K562 (cell line): ENCODE measurements around the gene RNF13. TPM values are rescaled to one million over a fixed set of nuclear protein-coding genes. Genes with fewer than 3 reads are reported as not detected.
A peak's percentile ranks its signal among the peaks of the same experiment; 100 is the strongest.
"Not testable (repeated sequence)": the region's sequence is repeated elsewhere in the genome, so short reads cannot be mapped to it uniquely, and the experiment has no call there.

Experiments
- ATAC-seq: fragments of 200-7000 bp; cut with Tn5 transposase; 3 replicates; pipeline ENCODE4 v1.9.1; 2020; ENCODE audit warnings: moderate library complexity
- BruUV-seq: library from RNA; stranded (reverse); fragments of 400-500 nt; replicated peaks from 2 replicates; lab custom pipeline; 2021; lab: Mats Ljungman, UMichigan
- CTCF ChIA-PET: fragments of 300-600 bp; formaldehyde crosslinking; extraction: SDS; loops from one replicate; lab custom pipeline; 2021; ENCODE audit warnings: low intra/inter-chr PET ratio; lab: Yijun Ruan, JAX
- POLR2A ChIA-PET: fragments of 300-600, 350-650 bp; sonication (Branson Sonifier 250); formaldehyde crosslinking; extraction: SDS; loops from one replicate; lab custom pipeline; 2021; ENCODE audit warnings: antibody characterized with exemption, inconsistent platforms; lab: Yijun Ruan, JAX
- DNase-seq, 4 experiments: peaks; one replicate each; pipeline versions ENCODE4 v3.0.0 to v3.0.0-alpha.2; 2011 to 2018; ENCODE audit warnings: low spot score in 3 of 4, mixed read lengths in 3 of 4; ENCODE audit errors: extremely low read depth in 1 of 4
- FAIRE-seq: peaks from 2 replicates; lab custom pipeline; 2011; peaks lifted over from hg19 to GRCh38; lab: Jason Lieb, UNC
- H2AFZ ChIP-seq: 2 replicates; pipeline ENCODE4 v1.6.0; 2011; ENCODE audit warnings: low read depth, low read length, control low read depth, inconsistent platforms
- H3K27ac ChIP-seq: fragments of 200-600 bp; 3 replicates; pipeline ENCODE4 v1.8.0; 2011; ENCODE audit warnings: low read depth, mild to moderate bottlenecking, control low read depth, inconsistent platforms, low read length, moderate library complexity, mixed read lengths; ENCODE audit errors: extremely low read depth
- H3K27me3 ChIP-seq, 2 experiments: fragments of 300-600 bp in 1 of 2; 2 replicates in 1 of 2; 3 replicates in 1 of 2; pipeline versions ENCODE4 v1.6.0 to v1.8.0; 2011; ENCODE audit warnings: inconsistent platforms in 2 of 2, low read length in 2 of 2, mild to moderate bottlenecking in 1 of 2, mixed read lengths in 1 of 2, moderate library complexity in 1 of 2; ENCODE audit not compliant: control insufficient read depth in 2 of 2, insufficient read depth in 2 of 2
- H3K36me3 ChIP-seq: fragments of 300-600 bp; 3 replicates; pipeline ENCODE4 v1.8.0; 2011; ENCODE audit warnings: mild to moderate bottlenecking, low read length, inconsistent platforms; ENCODE audit not compliant: control insufficient read depth, insufficient read depth
- H3K4me1 ChIP-seq, 2 experiments: fragments of 200-600 bp in 1 of 2; replicated peaks in 1 of 2; 2 replicates in 1 of 2; 3 replicates in 1 of 2; pipeline versions ENCODE4 v1.5.1 to v1.8.0; 2011; ENCODE audit warnings: inconsistent platforms in 2 of 2, low read length in 2 of 2, mild to moderate bottlenecking in 1 of 2, mixed read lengths in 1 of 2, moderate library complexity in 1 of 2; ENCODE audit not compliant: control insufficient read depth in 2 of 2, insufficient read depth in 2 of 2
- H3K4me2 ChIP-seq: 2 replicates; pipeline ENCODE4 v1.6.1; 2011; ENCODE audit warnings: low read length, control low read depth, inconsistent platforms, mixed read lengths; ENCODE audit not compliant: insufficient read depth
- H3K4me3 ChIP-seq: fragments of 200-600 bp; sonication (generic), shearing (Covaris generic); 2 replicates; pipeline ENCODE4 v1.5.1; 2016; ENCODE audit warnings: control low read depth, inconsistent platforms
- H3K79me2 ChIP-seq: fragments of 200-600 bp; 3 replicates; pipeline ENCODE4 v1.8.0; 2011; ENCODE audit warnings: low read length, inconsistent platforms; ENCODE audit not compliant: control insufficient read depth, insufficient read depth
- H3K9ac ChIP-seq, 2 experiments: 2 replicates each; pipeline versions ENCODE4 v1.6.0 to v1.6.1; 2011; ENCODE audit warnings: low read depth in 2 of 2, low read length in 2 of 2, control low read depth in 1 of 2, inconsistent platforms in 1 of 2, mild to moderate bottlenecking in 1 of 2, mixed read lengths in 1 of 2; ENCODE audit not compliant: insufficient read depth in 1 of 2
- H3K9me1 ChIP-seq: one replicate; pipeline ENCODE4 v1.6.0; 2011; ENCODE audit warnings: inconsistent platforms, mild to moderate bottlenecking, low read length, moderate library complexity; ENCODE audit not compliant: control insufficient read depth, insufficient read depth
- H3K9me3 ChIP-seq: replicated peaks from 2 replicates; pipeline ENCODE4 v1.5.1; 2011; ENCODE audit warnings: low read depth, low read length, inconsistent platforms; ENCODE audit not compliant: control insufficient read depth, insufficient read depth
- H4K20me1 ChIP-seq: replicated peaks from 2 replicates; pipeline ENCODE4 v1.6.1; 2011; ENCODE audit warnings: low read length, inconsistent platforms, mixed read lengths; ENCODE audit not compliant: control insufficient read depth, insufficient read depth
- C11orf30 ChIP-seq: fragments of 450-650 bp; IDR thresholded peaks from 2 replicates; pipeline ENCODE4 v1.6.1; 2016; ENCODE audit warnings: low read depth, mild to moderate bottlenecking
- MYNN ChIP-seq, 2 experiments: sonication (generic); formaldehyde crosslinking in 1 of 2; IDR thresholded peaks; 2 replicates each; pipeline versions ENCODE4 v1.5.0 to v1.6.1; 2016 to 2020; ENCODE audit warnings: antibody characterized with exemption in 1 of 2, missing genetic modification reagents in 1 of 2
- ZNF146 ChIP-seq: IDR thresholded peaks from one replicate; pipeline ENCODE4 v1.6.1; 2018; ENCODE audit warnings: missing compliant biosample characterization; ENCODE audit not compliant: unreplicated experiment
- ZNF316 ChIP-seq: fragments of 450-650 bp; IDR thresholded peaks from 2 replicates; pipeline ENCODE4 v1.6.1; 2016
- WGBS: fragments of 100-300 bp; shearing (Covaris generic); methylation state at CpG from one replicate; pipeline ENCODE4 v1.1.6; 2016; ENCODE audit warnings: low coverage, mixed read lengths; ENCODE audit not compliant: insufficient coverage; ENCODE audit errors: missing lambda C conversion rate; 5-methylcytosine and 5-hydroxymethylcytosine counted together
- in situ Hi-C: fragments of 300-500 bp; cut with MboI; formaldehyde crosslinking; loops from 4 replicates; pipeline ENCODE4 v1.15.0; 2018; ENCODE audit warnings: inconsistent platforms, mixed read lengths
- intact Hi-C: fragments of 100-400 bp; cut with micrococcal nuclease; formaldehyde crosslinking; loops from 2 replicates; pipeline ENCODE4 v1.14.2; 2022
- polyA plus RNA-seq, 8 experiments: library from polyadenylated mRNA; depleted of rRNA in 4 of 8; stranded (reverse) in 5 of 8; unstranded in 3 of 8; fragments of >200 nt; fragmentation: Nextera tagmentation in 2 of 8; fragmentation: Illumina TruSeq in 1 of 8; extraction: Ambion mirVana in 2 of 8; extraction: Trizol in 1 of 8; gene quantifications; 2 replicates each; pipeline versions ENCODE4 v1.2.1 to v1.2.3, GENCODE V29; 2011 to 2014; ENCODE audit warnings: inconsistent platforms in 1 of 8, missing spikeins in 1 of 8
- total RNA-seq, 7 experiments: library from RNA; depleted of rRNA in 6 of 7; stranded (reverse); fragments of >200 nt in 6 of 7; fragmentation: Illumina TruSeq in 2 of 7; extraction: Trizol in 2 of 7; gene quantifications; 2 replicates each; pipeline versions ENCODE4 v1.2.1 to v1.2.3, GENCODE V29; 2011 to 2021; ENCODE audit warnings: low replicate concordance in 1 of 7

Gene RNF13
- total and polyA plus RNA-seq, 9 of the 15 experiments (the other 6 are each of a cell fraction or from before 2014, with no cell fraction given): 12.7 to 35.8 (median 18.9) TPM

DNA sequence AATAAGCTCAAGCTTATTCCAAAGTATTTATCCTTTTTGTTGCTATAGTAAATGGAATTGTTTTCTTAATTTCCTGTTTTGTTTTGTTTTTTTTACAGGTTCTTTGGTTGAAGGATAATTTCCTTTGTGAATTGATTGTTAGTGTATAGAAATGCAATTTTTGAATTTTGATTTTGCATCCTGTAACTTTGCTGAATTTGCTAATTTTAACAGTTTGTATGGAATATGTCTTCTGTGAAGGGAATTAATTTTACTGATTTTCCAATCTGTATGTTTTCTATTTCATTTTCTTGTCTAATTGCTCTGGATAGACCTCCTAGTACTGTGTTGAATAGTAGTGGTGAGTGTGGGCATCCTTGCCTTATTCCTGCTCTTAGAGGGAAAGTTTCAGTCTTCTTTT lies 129.4 kb downstream of the RNF13 start:
- Histone ChIP-seq H4K20me1 (no peaks in the 10 kb centered on the region), H3K9me1 (no peaks in the 10 kb centered on the region), H3K27ac (no peak overlapping the region), H3K36me3 (no peaks in the 10 kb centered on the region), H3K4me3 (no peak overlapping the region), H3K4me2 (no peak overlapping the region), H3K27me3 (no peaks in the 10 kb centered on the region), H3K9ac (no peak overlapping the region), H3K9me3 (no peaks in the 10 kb centered on the region), H3K4me1 (no peaks in the 10 kb centered on the region), H2AFZ (no peak overlapping the region), H3K79me2 (no peaks in the 10 kb centered on the region)
- intact Hi-C loops (no loop called here), in situ Hi-C loops (no loop called here)
- FAIRE-seq (no peak), DNase-seq (no peak), ATAC-seq (no peak)
- TF ChIP-seq ZNF316 (peak; percentile 72), C11orf30 (peak; percentile 32; the same call in 1 of the 2 replicates), MYNN (IDR thresholded peaks at IDR 0.05) (no peak), MYNN (CRISPR knock-in tag; IDR thresholded peaks at IDR 0.05) (no peak)
- ChIA-PET CTCF (no interaction called here), POLR2A (no interaction called here)
- BruUV-seq: no TSS peak

DNA sequence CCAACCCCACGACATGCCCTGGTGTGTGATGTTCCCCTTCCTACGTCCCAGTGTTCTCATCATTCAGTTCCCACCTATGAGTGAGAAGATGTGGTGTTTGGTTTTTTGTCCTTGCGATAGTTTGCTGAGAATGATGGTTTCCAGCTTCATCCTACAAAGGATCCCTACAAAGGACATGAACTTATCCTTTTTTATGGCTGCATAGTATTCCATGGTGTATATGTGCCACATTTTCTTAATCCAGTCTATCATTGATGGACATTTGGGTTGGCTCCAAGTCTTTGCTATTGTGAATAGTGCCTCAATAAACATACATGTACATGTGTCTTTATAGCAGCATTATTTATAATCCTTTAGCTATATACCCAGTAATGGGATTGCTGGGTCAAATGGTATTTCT lies 131.0 kb downstream of the RNF13 start:
- H2AFZ ChIP-seq, H3K9ac ChIP-seq, H3K9me3 ChIP-seq, H3K27me3 ChIP-seq, H3K27ac ChIP-seq, FAIRE-seq, H3K79me2 ChIP-seq, H3K4me1 ChIP-seq, intact Hi-C loops, POLR2A ChIA-PET, H3K9me1 ChIP-seq, H3K4me2 ChIP-seq, ATAC-seq, H4K20me1 ChIP-seq, H3K36me3 ChIP-seq, in situ Hi-C loops, DNase-seq, BruUV-seq, H3K4me3 ChIP-seq: not testable (repeated sequence)
- 15% methylated on average over 3 of the region's 3 CpGs for WGBS
- CTCF ChIA-PET: interaction anchor here (0.6 kb wide), 1 partner anchor 72 kb away, joined by 3 read pairs; no protein-coding TSS in a partner anchor
- peak; percentile 49 for TF ChIP-seq ZNF146
